ENCODE measurements around the gene CTNNAL1. TPM values are rescaled to one million over a fixed set of nuclear protein-coding genes. Genes with fewer than 3 reads are reported as not detected.

The CTNNAL1 gene
- total RNA-seq, 4 donors from 2014 or later = 4.4 to 40.4 (median 6.2) TPM

DNA sequence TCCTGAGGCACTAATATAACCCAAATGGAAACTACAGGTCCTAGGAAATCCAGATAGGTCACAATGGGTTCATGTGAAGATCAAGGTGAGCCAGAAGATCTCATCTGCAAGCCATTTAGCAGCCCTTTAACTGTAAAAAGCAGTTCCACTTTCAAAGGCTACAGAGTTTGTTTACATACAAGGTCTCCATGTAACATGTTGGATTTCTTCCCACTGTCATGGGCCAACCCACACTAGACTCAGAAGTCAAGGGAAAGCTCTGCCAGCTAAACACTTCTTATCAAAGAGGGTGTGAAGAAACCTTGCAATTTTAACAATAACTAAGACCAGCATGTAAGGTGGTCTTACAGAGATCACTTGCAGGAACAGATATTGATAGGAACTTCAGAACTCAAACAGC is 3.8 kb upstream of the CTNNAL1 start:
- Histone ChIP-seq H3K27ac (no peak overlapping the region), H3K4me1 (peaks cover 0 to 15% (median 1%) of the 10 kb centered on the region in 4 donors), H3K9me3 (no peaks in the 10 kb centered on the region), H3K27me3 (no peaks in the 10 kb centered on the region), H3K36me3 (peaks cover 0 to 15% (median 0%) of the 10 kb centered on the region in 3 donors), H3K4me3 (no peak overlapping the region)
- no peak for DNase-seq
- TF ChIP-seq, protein P1, sequence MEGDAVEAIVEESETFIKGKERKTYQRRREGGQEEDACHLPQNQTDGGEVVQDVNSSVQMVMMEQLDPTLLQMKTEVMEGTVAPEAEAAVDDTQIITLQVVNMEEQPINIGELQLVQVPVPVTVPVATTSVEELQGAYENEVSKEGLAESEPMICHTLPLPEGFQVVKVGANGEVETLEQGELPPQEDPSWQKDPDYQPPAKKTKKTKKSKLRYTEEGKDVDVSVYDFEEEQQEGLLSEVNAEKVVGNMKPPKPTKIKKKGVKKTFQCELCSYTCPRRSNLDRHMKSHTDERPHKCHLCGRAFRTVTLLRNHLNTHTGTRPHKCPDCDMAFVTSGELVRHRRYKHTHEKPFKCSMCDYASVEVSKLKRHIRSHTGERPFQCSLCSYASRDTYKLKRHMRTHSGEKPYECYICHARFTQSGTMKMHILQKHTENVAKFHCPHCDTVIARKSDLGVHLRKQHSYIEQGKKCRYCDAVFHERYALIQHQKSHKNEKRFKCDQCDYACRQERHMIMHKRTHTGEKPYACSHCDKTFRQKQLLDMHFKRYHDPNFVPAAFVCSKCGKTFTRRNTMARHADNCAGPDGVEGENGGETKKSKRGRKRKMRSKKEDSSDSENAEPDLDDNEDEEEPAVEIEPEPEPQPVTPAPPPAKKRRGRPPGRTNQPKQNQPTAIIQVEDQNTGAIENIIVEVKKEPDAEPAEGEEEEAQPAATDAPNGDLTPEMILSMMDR (IDR thresholded peaks at IDR 0.05) = no peak
- TF ChIP-seq POLR2A (IDR thresholded peaks at IDR 0.05) = no peak

DNA sequence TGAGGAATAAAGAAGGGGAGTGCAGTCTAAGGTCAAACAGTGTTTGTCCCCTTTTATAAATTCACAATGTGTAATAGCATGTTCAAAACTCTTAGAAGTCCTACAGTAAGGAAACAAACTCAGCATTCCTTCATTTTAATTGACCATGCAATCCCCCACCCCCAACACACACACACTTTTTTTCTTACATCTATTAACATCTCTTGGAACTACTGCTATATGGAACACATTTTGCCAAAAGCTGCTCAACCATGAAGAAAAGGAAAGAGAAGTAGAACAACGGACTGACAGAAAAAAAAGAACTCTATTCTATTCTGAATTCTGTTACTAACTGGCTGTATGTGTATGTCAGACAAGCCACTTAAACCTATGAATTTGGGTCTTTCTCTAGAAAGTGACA is 2.8 kb upstream of the CTNNAL1 start:
- Histone ChIP-seq H3K36me3 (peaks cover 0 to 15% (median 0%) of the 10 kb centered on the region in 3 donors), H3K9me3 (no peaks in the 10 kb centered on the region), H3K4me1 (peaks cover 0 to 24% (median 3%) of the 10 kb centered on the region in 4 donors), H3K27me3 (no peaks in the 10 kb centered on the region), H3K27ac (no peak overlapping the region), H3K4me3 (no peak overlapping the region)
- no peak for DNase-seq
- TF ChIP-seq, protein P1 (IDR thresholded peaks at IDR 0.05) = no peak
- no peak for TF ChIP-seq POLR2A (IDR thresholded peaks at IDR 0.05)

DNA sequence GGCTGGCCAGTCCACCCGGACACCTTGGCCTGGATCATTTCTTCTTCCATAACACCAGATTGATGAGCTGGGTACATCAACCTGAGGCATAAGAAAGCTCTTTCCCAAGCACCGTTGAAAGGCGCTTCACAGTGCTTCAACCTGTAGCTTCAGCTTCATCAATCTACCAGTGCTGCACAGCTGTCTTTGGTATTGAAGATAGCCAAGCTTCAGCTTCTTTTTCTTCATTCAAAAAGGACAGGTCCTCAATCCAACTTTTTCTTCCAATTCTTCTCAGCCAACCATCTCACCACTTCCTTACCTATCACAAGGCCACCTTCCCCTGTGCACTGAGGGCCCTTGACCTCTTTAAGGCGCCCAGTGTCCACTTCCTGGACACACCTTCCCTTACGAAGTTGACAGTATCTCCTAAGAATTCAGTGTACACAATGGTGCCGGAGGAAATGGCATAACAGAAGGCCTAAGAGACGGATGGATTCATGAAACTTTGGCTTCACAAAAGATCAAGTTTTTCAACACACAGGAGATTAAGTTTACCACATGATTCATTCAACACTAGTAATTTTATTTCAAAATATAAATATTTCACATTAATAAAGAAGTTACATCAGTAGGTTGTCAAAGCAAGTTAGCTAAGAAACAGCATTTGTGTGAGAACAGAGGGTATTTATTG is 1.4 kb upstream of the CTNNAL1 start:
- H3K27me3 ChIP-seq = no peaks in the 10 kb centered on the region
- DNase-seq = no peak
- peaks cover 0 to 6% (median 0%) of the 10 kb centered on the region in 3 donors for H3K36me3 ChIP-seq
- TF ChIP-seq, protein P1 (IDR thresholded peaks at IDR 0.05) = no peak
- no peak for TF ChIP-seq POLR2A (IDR thresholded peaks at IDR 0.05)
- H3K27ac ChIP-seq = peak overlapping the region in 2 of 4 donors; percentile 79 to 90
- peaks cover 0 to 25% (median 3%) of the 10 kb centered on the region in 4 donors for H3K4me1 ChIP-seq
- no peak overlapping the region for H3K4me3 ChIP-seq
- no peaks in the 10 kb centered on the region for H3K9me3 ChIP-seq

DNA sequence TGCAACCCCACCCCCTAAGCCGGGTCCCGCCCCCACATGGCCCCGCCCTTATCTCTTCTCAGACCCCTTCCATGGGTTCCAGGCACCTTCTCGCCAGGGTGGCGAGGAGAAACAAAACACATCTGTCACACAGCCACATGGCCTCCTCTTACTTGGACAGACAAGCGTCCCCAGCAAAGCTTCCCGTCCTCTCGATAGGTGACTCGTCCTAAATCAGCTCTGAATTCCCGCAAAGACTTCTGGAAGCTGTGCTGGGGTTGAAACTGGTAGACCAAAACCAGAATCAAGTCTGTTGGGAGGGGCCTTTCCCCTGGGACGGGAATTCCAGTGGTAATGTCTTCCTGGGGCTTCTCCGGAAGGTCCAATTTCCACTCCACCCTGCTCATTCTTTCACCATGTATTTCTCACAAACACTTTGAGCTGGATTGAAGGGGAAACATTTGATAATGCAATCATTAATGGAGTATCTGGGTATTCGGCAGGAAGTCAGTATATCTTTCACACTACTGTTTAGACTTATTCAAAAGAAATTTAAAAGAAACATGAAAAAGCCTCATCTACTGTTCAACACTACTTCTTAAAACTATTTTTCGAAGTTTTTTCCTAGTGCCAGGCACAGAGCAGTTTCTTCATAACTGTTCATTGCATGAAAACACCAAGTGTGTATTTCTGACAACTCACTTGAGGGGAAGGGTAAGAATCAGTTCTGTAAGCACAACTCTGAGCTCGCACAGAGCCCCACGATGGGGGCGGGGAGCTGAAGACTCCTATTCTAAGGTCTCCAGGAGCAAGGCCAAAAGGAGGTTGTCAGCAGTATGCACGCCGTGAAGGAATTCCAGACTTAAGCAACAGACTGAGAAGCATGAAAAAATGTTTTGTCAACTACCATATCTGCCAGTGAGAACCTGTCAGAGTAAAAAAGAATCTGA is 644 bp upstream of the CTNNAL1 start:
- DNase-seq = no peak
- TF ChIP-seq POLR2A (IDR thresholded peaks at IDR 0.05) = no peak
- TF ChIP-seq, protein P1 (IDR thresholded peaks at IDR 0.05) = no peak
- H3K36me3 ChIP-seq = no peaks in the 10 kb centered on the region
- H3K27me3 ChIP-seq = no peaks in the 10 kb centered on the region
- H3K9me3 ChIP-seq = no peaks in the 10 kb centered on the region
- H3K4me3 ChIP-seq = peak overlapping the region; percentile 69 to 88 (median 77)
- peak overlapping the region; percentile 79 to 90 (median 80) for H3K27ac ChIP-seq
- peaks cover 0 to 25% (median 3%) of the 10 kb centered on the region in 4 donors for H3K4me1 ChIP-seq

DNA sequence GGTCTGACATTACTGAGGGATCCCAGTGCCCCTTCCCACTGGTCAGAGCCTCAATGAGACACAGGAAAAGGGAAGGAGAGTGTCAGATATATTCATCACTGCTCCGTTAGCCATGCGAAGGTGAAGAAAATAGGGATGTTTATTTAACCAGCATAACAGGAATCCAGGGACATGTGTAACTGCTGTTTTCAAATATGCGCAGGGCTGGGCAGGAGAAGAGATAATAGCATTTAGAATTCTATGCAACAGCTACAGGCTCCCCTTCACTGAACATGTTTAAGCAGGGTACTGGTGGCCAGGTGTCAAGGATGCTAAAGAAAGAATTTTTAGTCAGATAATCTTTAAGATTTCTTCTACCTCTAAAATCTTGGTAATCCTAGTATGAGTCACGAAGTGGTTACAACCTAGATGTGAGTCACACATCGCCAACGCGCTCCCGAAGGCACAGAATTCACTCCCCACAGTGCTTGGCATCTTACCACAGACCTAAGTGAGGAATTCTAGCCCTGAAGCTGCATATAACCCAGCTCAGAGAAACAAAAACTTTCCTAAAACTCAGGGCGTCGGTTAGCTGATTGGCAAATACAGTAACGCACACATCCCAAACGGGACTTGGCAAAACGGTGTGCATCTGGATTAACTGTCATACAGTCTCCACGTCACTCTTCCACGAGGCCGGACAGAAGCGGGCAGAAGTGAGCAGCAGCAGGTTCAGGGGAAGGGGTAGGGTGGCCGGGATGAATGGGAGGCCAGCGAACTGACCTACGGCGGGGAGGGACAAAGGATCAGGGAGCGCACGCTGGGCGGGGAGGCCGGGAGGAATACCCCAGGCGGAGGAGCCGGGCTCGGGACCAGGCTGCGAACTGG is 1.1 kb downstream of the CTNNAL1 start:
- peak; percentile 23 to 75 (median 64) for DNase-seq
- Histone ChIP-seq H3K4me1 (peaks cover 0 to 25% (median 3%) of the 10 kb centered on the region in 4 donors), H3K36me3 (no peaks in the 10 kb centered on the region), H3K4me3 (peak overlapping the region; percentile 69 to 88 (median 77)), H3K27me3 (no peaks in the 10 kb centered on the region), H3K27ac (peak overlapping the region; percentile 79 to 90 (median 80)), H3K9me3 (no peaks in the 10 kb centered on the region)
- TF ChIP-seq, protein P1 (IDR thresholded peaks at IDR 0.05) = no peak
- TF ChIP-seq POLR2A (IDR thresholded peaks at IDR 0.05) = no peak
